ENCODE measurements around the gene EMC9. TPM values are rescaled to one million over a fixed set of nuclear protein-coding genes. Genes with fewer than 3 reads are reported as not detected.

The EMC9 gene
- total RNA-seq, 2 experiments from 2014 or later = 45.0 to 51.7 TPM

- Mint-ChIP-seq H3K4me1 (peaks cover 5% of the 10 kb centered on the region), H3K9me3 (no peaks in the 10 kb centered on the region), H3K36me3 (ENCODE audit: low read depth) (peaks cover 56% of the 10 kb centered on the region), H3K27ac (no peak overlapping the region), H3K4me3 (no peak overlapping the region), H3K27me3 (no peaks in the 10 kb centered on the region)
- ChIA-PET POLR2A (interaction anchor here (6.2 to 12.4 kb wide), 2 partner anchors 8 to 16 kb away, joined by 44 to 448 read pairs; partner anchors contain the start of genes DCAF11, EMC9, FITM1 and NRL), CTCF (interaction anchor here (1.2 kb wide), 1 partner anchor 38 kb away, joined by 4 read pairs; the partner anchor contains the start of gene IRF9)
- no peak for DNase-seq
Observed at GRCh38 chr14:24122898-24123297, 18.5 kb downstream of the EMC9 start.

GRCh38 chr14:24122416-24122815, 19.0 kb downstream of the EMC9 start:
- ChIA-PET CTCF (interaction anchor here (1.2 kb wide), 1 partner anchor 39 kb away, joined by 4 read pairs; the partner anchor contains the start of gene IRF9), POLR2A (interaction anchor here (1.2 to 12.4 kb wide), 3 partner anchors 8 to 39 kb away, joined by 3 to 448 read pairs (median 44); partner anchors contain the start of genes DCAF11, EMC9, FITM1 and IRF9)
- no peak for DNase-seq
- peaks cover 10% of the 10 kb centered on the region for H3K4me1 Mint-ChIP-seq
- H3K36me3 Mint-ChIP-seq (ENCODE audit: low read depth) = peaks cover 61% of the 10 kb centered on the region
- no peak overlapping the region for H3K4me3 Mint-ChIP-seq
- H3K27me3 Mint-ChIP-seq = no peaks in the 10 kb centered on the region
- H3K9me3 Mint-ChIP-seq = no peaks in the 10 kb centered on the region
- no peak overlapping the region for H3K27ac Mint-ChIP-seq

GRCh38 chr14:24121210-24121609, 20.2 kb downstream of the EMC9 start:
- no peaks in the 10 kb centered on the region for H3K27me3 Mint-ChIP-seq
- no peak for DNase-seq
- POLR2A ChIA-PET = interaction anchor here (1.2 to 12.4 kb wide), 2 partner anchors 18 to 40 kb away, joined by 3 to 448 read pairs; partner anchors contain the start of genes EMC9, FITM1, IRF9 and PSME1
- CTCF ChIA-PET = no interaction called here
- peaks cover 20% of the 10 kb centered on the region for H3K4me1 Mint-ChIP-seq
- no peak overlapping the region for H3K4me3 Mint-ChIP-seq
- no peaks in the 10 kb centered on the region for H3K9me3 Mint-ChIP-seq
- no peak overlapping the region for H3K27ac Mint-ChIP-seq
- H3K36me3 Mint-ChIP-seq (ENCODE audit: low read depth) = peaks cover 71% of the 10 kb centered on the region

GRCh38 chr14:24119691-24120090, 21.7 kb downstream of the EMC9 start:
- H3K27ac Mint-ChIP-seq = no peak overlapping the region
- no peak for DNase-seq
- H3K27me3 Mint-ChIP-seq = no peaks in the 10 kb centered on the region
- peaks cover 76% of the 10 kb centered on the region for H3K36me3 Mint-ChIP-seq (ENCODE audit: low read depth)
- H3K4me3 Mint-ChIP-seq = no peak overlapping the region
- peaks cover 33% of the 10 kb centered on the region for H3K4me1 Mint-ChIP-seq
- no peaks in the 10 kb centered on the region for H3K9me3 Mint-ChIP-seq
- CTCF ChIA-PET = interaction anchor here (1.2 to 2.0 kb wide), 2 partner anchors 24 to 62 kb away, joined by 3 to 4 read pairs; no protein-coding TSS in a partner anchor
- POLR2A ChIA-PET = interaction anchor here (12.4 kb wide), 1 partner anchor 19 kb away, joined by 448 read pairs; the partner anchor contains the start of genes EMC9, FITM1, PSME1 and PSME2

- peaks cover 33% of the 10 kb centered on the region for H3K4me1 Mint-ChIP-seq
- no peaks in the 10 kb centered on the region for H3K9me3 Mint-ChIP-seq
- DNase-seq = no peak
- ChIA-PET POLR2A (interaction anchor here (1.4 to 12.4 kb wide), 6 partner anchors 10 to 44 kb away, joined by 3 to 448 read pairs (median 68); partner anchors contain the start of genes EMC9, FITM1, IRF9 and PCK2), CTCF (interaction anchor here (1.3 to 4.5 kb wide), 3 partner anchors 27 to 216 kb away, joined by 4 to 35 read pairs (median 5); partner anchors contain the start of gene IRF9)
- no peak overlapping the region for H3K27ac Mint-ChIP-seq
- H3K27me3 Mint-ChIP-seq = no peaks in the 10 kb centered on the region
- no peak overlapping the region for H3K4me3 Mint-ChIP-seq
- peaks cover 57% of the 10 kb centered on the region for H3K36me3 Mint-ChIP-seq (ENCODE audit: low read depth)
Observed at GRCh38 chr14:24117179-24117578, 24.2 kb downstream of the EMC9 start.

- Mint-ChIP-seq H3K27ac (peak overlapping the region; percentile 100), H3K36me3 (ENCODE audit: low read depth) (peaks cover 52% of the 10 kb centered on the region), H3K4me1 (peaks cover 33% of the 10 kb centered on the region), H3K9me3 (no peaks in the 10 kb centered on the region), H3K27me3 (no peaks in the 10 kb centered on the region), H3K4me3 (peak overlapping the region; percentile 98)
- POLR2A ChIA-PET = interaction anchor here (1.2 to 12.4 kb wide), 8 partner anchors 10 to 314 kb away, joined by 6 to 448 read pairs (median 30); partner anchors contain the start of genes CBLN3, CHMP4A, EMC9 and FITM1
- CTCF ChIA-PET = interaction anchor here (0.6 to 4.5 kb wide), 8 partner anchors 22 to 1351 kb away, joined by 3 to 39 read pairs (median 11); partner anchors contain the start of genes CIDEB, IRF9 and PCK2
- DNase-seq = no peak
Observed at GRCh38 chr14:24116128-24116814, 25.1 kb downstream of the EMC9 start.

GRCh38 chr14:24115422-24116127, 25.8 kb downstream of the EMC9 start:
- Mint-ChIP-seq H3K4me3 (peak overlapping the region; percentile 98), H3K27ac (peak overlapping the region; percentile 100), H3K36me3 (ENCODE audit: low read depth) (peaks cover 45% of the 10 kb centered on the region), H3K27me3 (no peaks in the 10 kb centered on the region), H3K9me3 (no peaks in the 10 kb centered on the region), H3K4me1 (peaks cover 39% of the 10 kb centered on the region)
- CTCF ChIA-PET = interaction anchor here (0.6 to 4.5 kb wide), 19 partner anchors 9 to 1350 kb away, joined by 3 to 39 read pairs (median 8); partner anchors contain the start of genes CARMIL3, CIDEB, EMC9 and IRF9
- POLR2A ChIA-PET = interaction anchor here (0.9 to 12.4 kb wide), 28 partner anchors 9 to 326 kb away, joined by 3 to 448 read pairs (median 10); partner anchors contain the start of genes CARMIL3, CBLN3, CHMP4A and EMC9
- DNase-seq = no peak

GRCh38 chr14:24114532-24115421, 26.6 kb downstream of the EMC9 start, which contains the start of the genes DCAF11 and NRL:
Gene DCAF11 (plus strand): TSS chr14:24114777. CDS start chr14:24115595, 818 bp downstream.
Gene NRL (minus strand): TSS chr14:24114949. CDS start chr14:24082848, 32,101 bp downstream.
- POLR2A ChIA-PET = interaction anchor here (0.8 to 12.4 kb wide), 47 partner anchors 10 to 327 kb away, joined by 3 to 448 read pairs (median 6); partner anchors contain the start of genes CARMIL3, CBLN3, CHMP4A and CIDEB
- H3K9me3 Mint-ChIP-seq = no peaks in the 10 kb centered on the region
- peak; percentile 98 for DNase-seq
- no peaks in the 10 kb centered on the region for H3K27me3 Mint-ChIP-seq
- peak within 1 kb of the TSS; percentile 100 for H3K27ac Mint-ChIP-seq
- CTCF ChIA-PET = interaction anchor here (1.0 to 4.5 kb wide), 23 partner anchors 10 to 794 kb away, joined by 3 to 39 read pairs (median 7); partner anchors contain the start of genes CARMIL3, CIDEB, DHRS4 and EMC9
- peaks cover 42% of the 10 kb centered on the region for H3K36me3 Mint-ChIP-seq (ENCODE audit: low read depth)
- peak within 1 kb of the TSS; percentile 98 for H3K4me3 Mint-ChIP-seq
- H3K4me1 Mint-ChIP-seq = peaks cover 42% of the 10 kb centered on the region

GRCh38 chr14:24113801-24114531, 27.4 kb downstream of the EMC9 start:
- ChIA-PET POLR2A (interaction anchor here (0.8 to 12.4 kb wide), 44 partner anchors 9 to 323 kb away, joined by 3 to 448 read pairs (median 6); partner anchors contain the start of genes CARMIL3, CBLN3, CHMP4A and CIDEB), CTCF (interaction anchor here (0.5 to 4.5 kb wide), 23 partner anchors 12 to 793 kb away, joined by 3 to 39 read pairs (median 7); partner anchors contain the start of genes CARMIL3, CIDEB, DHRS4 and EMC9)
- H3K9me3 Mint-ChIP-seq = no peaks in the 10 kb centered on the region

GRCh38 chr14:24113379-24113800, 28.0 kb downstream of the EMC9 start:
- CTCF ChIA-PET = interaction anchor here (0.8 to 4.5 kb wide), 12 partner anchors 19 to 793 kb away, joined by 3 to 39 read pairs (median 10); partner anchors contain the start of genes DHRS4, EMC9, IRF9 and PCK2
- Mint-ChIP-seq H3K27ac (peak overlapping the region; percentile 100), H3K9me3 (no peaks in the 10 kb centered on the region), H3K27me3 (no peaks in the 10 kb centered on the region), H3K4me3 (peak overlapping the region; percentile 98), H3K4me1 (peaks cover 51% of the 10 kb centered on the region), H3K36me3 (ENCODE audit: low read depth) (peaks cover 28% of the 10 kb centered on the region)
- POLR2A ChIA-PET = interaction anchor here (0.6 to 12.4 kb wide), 31 partner anchors 8 to 317 kb away, joined by 3 to 448 read pairs (median 9); partner anchors contain the start of genes CARMIL3, CBLN3, CHMP4A and CIDEB
- DNase-seq = no peak

More at GRCh38 chr14:24113801-24114531, 27.4 kb downstream of the EMC9 start:
- H3K4me1 Mint-ChIP-seq = peaks cover 48% of the 10 kb centered on the region
- peak overlapping the region; percentile 98 for H3K4me3 Mint-ChIP-seq
- H3K36me3 Mint-ChIP-seq (ENCODE audit: low read depth) = peaks cover 34% of the 10 kb centered on the region
- no peaks in the 10 kb centered on the region for H3K27me3 Mint-ChIP-seq
- peak; percentile 86 for DNase-seq
- H3K27ac Mint-ChIP-seq = peak overlapping the region; percentile 100

Data from activated CD4-positive, alpha-beta memory T cell treated with anti-CD3 and anti-CD28 coated beads, Interleukin-2, amount 10 ng/mL, durations not matched to agents 7 days and 5 days (primary cell).